Dermis microvascular lymphatic vessel endothelial cell (primary cell): Measurements from ENCODE around the gene DIS3L2. TPM values are rescaled to one million over a fixed set of nuclear protein-coding genes. Genes with fewer than 3 reads are reported as not detected.
"Not testable (repeated sequence)": the region's sequence is repeated elsewhere in the genome, so short reads cannot be mapped to it uniquely, and the experiment has no call there.

Experiments
- DNase-seq, 2 donors: peaks; one replicate each; pipeline versions ENCODE4 v3.0.0 to v3.0.0-alpha.2; 2010; ENCODE audit warnings: low read depth in 2 of 2
- total RNA-seq: library from RNA; depleted of rRNA; stranded (reverse); fragments of >200 nt; gene quantifications from 2 replicates; pipeline ENCODE4 v1.2.1, GENCODE V29; 2014

The DIS3L2 gene
- total RNA-seq, 1 donor from 2014 or later = 13.4 TPM

GRCh38 chr2:232332244-232332939 lies 370.9 kb downstream of the DIS3L2 start:
- DNase-seq = not testable (repeated sequence)

GRCh38 chr2:232332940-232333259 lies 371.4 kb downstream of the DIS3L2 start:
- no peak for DNase-seq

GRCh38 chr2:232333361-232334135 lies 372.0 kb downstream of the DIS3L2 start:
- DNase-seq = peak in 1 of 2 donors; percentile 17

DNA sequence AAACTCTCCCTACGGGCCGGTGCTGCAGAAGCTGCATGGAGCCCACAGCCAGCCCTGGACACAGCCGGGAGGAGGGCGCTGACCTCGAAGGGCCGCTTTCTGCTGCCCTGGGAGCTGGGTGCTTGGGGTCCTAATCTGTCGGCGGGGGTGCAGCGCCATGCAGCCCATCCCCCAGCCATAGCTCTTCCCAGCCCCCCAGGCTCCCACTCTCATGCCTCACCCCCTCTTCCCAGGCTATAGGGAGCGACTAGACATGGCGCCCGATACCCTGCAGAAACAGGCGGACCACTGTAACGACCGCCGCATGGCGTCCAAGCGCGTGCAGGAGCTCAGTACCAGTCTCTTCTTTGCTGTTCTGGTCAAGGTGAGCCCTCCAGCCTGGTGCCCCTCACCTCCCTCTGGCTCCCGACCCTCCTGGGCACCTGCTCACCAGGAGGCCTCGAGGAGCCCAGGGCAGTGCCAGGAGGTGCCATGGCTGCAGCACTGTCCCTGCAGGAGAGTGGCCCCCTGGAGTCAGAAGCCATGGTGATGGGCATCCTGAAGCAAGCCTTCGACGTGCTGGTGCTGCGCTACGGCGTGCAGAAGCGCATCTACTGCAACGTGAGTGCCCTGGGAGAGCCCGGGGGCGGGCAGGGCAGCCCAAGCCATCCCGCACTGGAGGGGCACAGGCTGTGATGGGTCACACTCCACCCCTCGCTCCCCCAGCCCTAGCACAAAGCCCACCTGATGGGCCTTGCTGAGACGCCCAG lies 372.8 kb downstream of the DIS3L2 start:
- DNase-seq = not testable (repeated sequence)

DNA sequence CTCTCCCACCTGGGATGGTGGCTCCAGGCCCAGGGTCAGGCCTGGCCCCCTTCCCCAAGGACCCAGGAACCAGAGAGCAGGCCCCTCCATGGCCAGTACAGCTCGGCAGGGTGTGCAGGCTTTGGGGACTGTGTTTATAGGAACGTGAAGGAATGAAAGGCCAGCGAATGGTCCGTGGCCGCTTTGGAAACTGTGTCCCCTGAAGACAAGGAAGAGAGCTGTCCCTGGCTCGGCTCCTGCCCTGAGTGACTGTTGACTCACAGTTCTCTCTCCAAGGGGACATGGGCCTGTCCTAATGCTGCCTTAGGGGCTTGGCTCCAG lies 373.3 kb downstream of the DIS3L2 start:
- DNase-seq = not testable (repeated sequence)

GRCh38 chr2:232335206-232335858 lies 373.8 kb downstream of the DIS3L2 start:
- DNase-seq = not testable (repeated sequence)

GRCh38 chr2:232335859-232336215 lies 374.3 kb downstream of the DIS3L2 start:
- no peak for DNase-seq

DNA sequence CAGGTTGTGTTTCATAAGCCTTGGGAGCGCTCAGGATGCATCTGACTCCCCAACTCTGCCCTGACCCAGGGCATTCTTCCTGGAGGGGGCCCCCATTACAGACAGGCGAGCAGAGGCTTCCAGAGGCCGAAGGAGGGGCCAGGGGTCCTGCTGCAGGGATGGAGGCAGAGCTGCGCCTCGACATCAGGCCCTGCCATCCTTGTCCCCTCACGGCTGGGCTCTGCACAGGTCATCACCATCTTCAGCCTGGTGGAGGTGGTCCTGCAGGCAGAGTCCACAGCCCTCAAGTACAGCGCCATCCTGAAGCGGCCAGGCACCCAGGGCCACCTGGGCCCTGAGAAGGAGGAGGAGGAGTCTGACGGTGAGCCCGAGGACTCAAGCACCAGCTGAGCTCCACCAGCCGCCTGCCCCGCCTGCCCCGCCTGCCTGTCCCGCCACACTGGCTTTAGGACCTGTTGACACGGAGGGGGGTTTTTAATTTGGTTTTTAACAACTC lies 374.8 kb downstream of the DIS3L2 start:
- DNase-seq = no peak

DNA sequence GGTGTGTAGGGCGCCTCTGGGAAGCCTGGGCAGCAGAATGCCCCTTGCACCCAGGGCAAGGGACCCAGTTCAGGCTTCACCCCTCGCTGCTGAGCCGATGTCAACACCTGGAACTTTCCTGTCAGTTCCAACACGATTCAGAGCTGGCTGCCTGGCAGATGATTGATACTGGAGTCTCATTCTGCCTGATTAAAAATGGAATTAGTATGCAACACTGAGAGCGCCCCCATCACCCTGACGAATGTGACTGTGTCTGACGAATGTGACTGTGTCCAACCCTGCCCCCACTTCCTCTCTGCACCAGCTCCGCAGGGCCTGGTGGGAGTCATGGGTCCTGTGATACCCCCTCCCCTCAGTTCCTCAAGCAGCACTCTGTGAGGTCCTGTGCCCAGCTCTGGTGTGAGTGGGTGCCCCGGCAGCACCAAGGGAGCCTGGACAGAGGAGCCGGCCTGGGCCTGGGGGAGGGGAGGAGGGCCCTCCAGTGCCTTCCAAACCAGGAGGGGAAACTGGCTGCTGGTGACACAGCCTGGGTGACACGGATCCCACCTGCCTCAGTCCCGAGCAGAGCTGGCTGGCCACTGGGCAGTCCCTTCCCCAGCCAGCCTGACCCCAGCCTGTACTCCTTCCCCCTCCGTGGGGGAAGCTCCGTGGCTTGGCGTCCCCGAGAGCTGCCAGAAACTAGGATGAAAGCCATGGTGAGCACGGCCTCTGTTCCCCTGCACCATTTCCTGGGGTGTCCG lies 375.6 kb downstream of the DIS3L2 start:
- no peak for DNase-seq

DNA sequence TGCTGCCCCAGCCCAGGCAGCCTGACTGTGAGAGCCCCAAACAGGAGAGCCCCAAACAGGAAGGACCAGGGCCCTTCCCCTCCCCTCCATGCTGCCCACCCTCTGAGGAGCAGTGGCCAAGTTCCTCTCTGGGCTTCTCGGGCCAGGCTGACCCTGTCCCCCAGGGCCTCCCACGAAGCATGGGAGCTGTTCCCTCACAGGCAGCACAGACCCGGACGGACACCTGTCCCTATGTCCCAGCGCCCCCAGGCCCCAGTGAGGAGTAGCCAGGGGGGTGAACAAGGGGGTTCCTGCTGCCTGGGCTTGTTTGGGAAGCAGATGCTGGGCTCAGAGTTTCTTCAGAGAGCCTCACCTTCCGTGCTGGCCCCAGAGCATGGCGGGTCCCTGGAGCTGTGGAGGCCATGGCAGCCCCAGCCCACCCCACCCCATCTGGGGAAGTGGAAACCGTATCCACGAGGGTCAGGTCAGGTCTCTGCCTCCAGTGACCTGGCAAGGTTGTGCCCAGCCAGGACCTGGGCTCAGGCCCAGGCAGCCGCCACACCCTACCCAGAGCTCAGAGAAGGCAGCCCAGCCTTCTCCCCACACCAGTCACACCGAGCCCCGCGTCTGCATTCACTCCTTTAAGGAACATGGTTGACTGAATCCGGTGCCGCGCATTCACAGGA lies 376.7 kb downstream of the DIS3L2 start:
- not testable (repeated sequence) for DNase-seq

- no peak for DNase-seq
These were observed 377.2 kb downstream of the DIS3L2 start for GRCh38 chr2:232338759-232339106.

DNA sequence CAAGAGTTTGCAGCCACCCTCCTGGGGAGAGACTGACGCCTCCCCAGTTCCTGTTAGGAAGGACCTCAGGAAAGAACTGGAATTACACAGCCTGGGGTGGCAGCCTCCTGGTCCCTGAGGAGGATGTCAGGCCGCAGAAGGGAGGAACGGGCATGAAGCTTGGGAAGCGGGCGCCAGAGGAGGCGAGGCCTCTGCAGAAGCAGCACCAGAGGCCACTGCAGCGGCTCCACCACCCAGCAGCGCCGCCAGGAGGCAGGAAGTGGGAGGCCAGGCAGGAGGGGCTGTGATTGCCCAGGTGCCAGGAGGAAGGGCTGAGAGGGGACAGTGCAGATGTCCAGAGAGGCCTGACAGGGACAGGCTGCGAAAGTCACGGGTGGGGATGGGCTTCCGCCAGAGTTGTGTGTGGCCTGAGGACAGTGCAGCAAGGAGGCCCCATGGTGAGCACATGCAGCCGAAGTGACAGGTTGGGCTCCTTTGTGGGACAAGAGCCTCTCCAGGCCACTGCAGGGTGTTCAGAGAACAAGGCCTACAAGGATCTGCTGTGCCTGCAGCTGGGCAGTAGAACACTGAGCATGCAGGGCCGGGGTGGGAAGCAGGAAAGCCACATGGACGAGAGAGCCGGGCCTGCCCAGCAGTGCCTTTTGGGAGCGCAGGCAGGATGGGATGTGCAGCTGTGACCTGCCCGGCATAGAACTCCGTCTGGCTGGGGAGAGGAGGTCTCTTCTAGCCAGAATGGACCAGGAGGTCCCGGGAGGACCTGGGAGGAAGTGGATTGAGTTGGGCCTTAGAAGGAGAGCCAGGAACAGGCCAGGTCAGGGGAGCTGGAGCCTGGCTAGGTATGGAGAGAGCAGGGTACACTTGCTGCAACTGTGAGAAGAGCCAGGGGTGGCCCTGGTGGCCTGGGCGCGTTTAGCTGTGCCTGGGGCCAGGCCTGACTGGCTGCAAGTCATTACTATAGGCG lies 377.9 kb downstream of the DIS3L2 start:
- DNase-seq = no peak

GRCh38 chr2:232340171-232340935 lies 378.8 kb downstream of the DIS3L2 start:
- DNase-seq = no peak

DNA sequence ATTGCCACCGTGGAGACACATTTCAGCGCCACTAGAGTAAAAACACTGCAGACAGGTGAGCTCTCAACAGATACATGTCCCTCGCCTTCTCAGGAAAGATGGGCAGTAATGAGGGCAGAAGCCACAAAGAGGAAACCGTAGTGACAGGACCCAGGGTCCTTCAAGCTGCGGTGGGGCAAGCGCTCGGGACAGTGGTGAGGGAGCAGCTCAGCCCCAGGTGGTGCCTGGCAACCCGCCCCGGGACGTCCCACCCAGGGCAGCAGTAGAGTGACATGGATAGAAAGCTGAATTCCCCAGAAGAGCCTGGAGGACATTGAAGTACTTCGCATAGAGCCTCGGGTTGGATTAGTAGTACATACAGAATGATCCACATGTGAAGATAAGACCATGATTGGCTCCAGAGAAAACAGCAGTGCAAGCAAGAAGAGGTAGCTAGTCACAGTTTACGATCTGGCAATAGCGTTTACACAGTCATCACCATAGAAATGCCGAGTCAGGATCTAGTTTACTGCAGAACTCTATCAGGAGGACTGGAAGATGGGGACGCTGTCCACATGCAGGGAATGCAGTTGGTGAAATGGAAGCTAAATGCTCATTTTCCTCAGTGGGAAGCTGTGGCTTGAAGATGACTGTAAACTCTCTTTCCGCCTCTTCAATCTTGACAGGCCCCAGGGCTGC lies 379.7 kb downstream of the DIS3L2 start:
- no peak for DNase-seq

DNA sequence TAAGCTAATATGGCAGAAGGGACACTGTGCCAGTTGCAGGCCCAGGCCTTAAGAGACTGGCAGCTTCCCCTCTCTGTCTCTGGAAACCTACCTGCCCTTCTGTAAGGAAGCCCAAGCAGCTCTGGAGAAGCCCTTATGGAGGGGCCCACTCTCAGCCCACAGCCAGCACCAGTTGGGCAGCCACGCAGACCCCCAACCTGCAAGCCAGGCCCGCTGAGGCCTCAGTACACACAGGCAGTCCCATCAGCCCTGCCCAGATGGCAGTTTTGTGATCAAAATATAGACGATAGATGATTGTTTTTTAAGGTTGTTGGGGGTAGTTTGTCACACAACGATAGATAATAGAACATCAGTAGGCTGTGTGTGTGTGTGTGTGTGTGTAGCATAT lies 380.2 kb downstream of the DIS3L2 start:
- DNase-seq = no peak

DNA sequence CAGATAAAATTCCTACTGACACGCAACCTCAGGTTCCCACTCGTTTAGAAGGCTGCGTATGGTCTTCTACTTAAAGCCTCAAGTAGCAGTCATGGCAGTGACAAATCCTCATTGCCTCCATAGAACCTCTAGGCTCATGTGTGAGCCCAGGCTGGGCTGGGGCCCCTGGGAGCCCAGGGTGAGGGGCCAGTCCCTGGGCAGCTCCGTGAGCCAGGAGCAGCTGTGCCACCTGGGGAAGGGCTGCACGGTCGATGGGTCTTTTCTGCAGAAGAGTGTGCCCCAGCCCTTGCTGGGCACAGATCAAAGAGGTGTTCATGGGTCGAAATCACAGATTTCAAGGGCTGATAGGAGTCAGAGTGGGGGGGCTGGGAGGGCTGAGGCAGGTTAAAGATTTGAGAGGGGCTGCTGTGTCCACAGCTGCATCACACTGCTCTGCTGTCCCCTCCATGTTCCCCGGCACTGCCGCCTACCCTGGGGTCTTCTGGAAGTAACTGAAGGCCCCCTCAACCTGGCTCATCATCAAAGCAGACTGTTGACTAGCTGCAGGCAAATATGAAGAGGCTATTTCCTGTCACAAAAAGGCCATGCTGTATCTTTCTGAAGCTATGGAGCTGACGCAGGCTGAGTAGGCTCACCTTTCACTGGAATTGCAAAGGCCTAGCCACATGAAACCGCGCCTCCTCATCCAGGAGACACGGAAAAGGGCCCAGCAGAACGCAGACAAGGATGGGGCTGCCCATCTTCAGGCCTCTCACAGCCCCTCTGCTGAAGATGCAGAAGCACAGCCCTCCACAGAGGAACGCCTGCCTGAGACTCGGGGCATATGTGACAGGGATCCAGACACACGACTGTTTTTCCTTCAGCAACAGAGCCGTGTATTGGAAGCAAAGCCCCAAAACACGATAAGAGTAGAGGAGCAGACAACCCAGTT lies 381.4 kb downstream of the DIS3L2 start:
- no peak for DNase-seq

- DNase-seq = no peak
These were observed 382.3 kb downstream of the DIS3L2 start for GRCh38 chr2:232343821-232344220.
